Embryonic facial prominence (tissue), 1 donor: Measurements from ENCODE around the gene SPTLC3.
A peak's percentile ranks its signal among the peaks of the same experiment; 100 is the strongest.
"Not testable (repeated sequence)": the region's sequence is repeated elsewhere in the genome, so short reads cannot be mapped to it uniquely, and the experiment has no call there.

Source experiments
- DNase-seq: peaks from one replicate; pipeline ENCODE4 v3.0.0-alpha.2; 2016; ENCODE audit errors: extremely low spot score

Gene SPTLC3

GRCh38 chr20:13008761-13009681 lies at the start of gene SPTLC3:
Gene SPTLC3 (plus strand): TSS chr20:13008972. CDS start chr20:13009268, 296 bp downstream.
- DNase-seq: no peak

DNA sequence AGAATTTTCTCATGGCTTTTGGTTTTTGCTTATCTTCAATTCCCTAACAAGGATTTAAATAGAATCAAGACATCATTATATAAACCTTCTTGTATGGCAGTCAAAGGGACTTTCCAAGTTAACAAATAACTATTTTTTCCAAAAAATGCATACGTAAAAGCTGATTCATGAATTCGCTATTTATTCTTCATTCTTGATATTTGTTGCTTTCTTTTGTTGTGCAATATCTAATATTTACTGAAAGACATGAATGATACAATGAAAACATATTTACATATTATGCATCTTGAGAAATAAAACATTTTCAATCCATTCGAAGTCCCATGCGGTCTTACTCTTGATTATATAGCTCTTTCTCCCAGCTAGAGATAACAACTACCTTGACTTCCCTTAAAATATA lies 47.0 kb upstream of the SPTLC3 start:
- no peak for DNase-seq

GRCh38 chr20:12962895-12963294 lies 45.9 kb upstream of the SPTLC3 start:
- no peak for DNase-seq

DNA sequence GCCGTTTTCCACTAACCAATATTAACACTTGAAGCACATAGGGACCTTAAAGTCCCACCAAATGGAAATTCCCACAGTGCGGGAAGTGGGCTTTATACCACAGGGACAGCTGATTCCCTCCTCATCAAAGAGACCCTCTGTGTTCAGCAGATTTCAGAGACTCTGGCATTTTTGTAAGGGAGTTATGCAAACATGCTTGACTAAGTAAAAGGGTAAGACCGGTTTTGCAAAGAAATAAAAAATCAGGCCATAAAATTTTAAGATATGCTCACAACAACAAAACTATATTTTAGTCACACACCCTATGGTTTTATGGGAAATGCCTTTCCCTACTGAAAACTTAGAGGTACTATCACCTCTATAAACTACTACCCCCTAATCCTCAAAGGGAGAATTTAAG lies 45.4 kb upstream of the SPTLC3 start:
- DNase-seq: no peak

GRCh38 chr20:12965212-12965869 lies 43.4 kb upstream of the SPTLC3 start:
- DNase-seq: no peak

DNA sequence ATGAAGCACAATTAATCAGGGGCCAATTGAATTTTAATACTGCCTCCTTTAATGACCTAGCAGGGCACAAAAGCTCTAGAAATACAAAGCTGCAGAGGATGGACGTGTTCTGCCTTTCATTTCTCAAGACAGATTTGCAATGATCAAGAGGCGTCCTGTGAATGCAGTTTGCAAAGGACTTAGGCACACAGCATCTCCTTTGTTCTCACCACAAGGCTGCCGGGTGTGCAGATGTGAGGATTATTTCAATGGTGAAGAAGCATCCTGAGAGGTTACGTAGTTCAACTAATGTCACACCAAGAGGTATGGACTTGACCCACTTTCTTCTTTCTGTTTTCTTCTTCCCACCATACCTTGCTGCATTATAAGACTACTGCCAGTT lies 42.9 kb upstream of the SPTLC3 start:
- no peak for DNase-seq

DNA sequence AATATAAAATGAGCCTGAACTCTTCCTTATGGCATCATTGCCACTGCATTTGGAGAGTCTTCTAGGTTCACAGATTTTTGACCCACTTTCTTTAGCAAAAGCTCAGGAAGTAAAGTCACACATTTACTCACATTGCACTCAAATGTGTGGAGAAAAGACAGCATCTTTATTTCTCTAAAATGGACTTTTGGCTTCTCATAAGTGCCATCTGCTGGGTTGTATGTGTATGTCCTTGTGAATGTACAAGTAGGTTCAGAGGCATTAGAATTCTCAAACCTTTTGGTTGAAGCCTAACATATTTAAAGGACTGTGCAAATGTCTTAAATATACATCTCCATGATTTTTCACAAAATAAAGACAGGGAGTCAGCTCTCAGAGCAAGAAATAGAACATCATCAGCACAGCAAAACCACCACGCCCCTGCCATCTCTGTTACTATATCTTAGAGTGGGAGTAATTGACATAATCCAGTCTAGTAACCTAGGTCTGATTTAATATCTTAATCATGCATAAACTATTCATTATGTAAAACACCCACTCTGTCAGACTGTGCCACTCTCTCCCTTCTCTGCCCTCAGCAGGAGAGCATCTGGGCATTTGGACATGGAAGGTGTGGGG lies 42.2 kb upstream of the SPTLC3 start:
- no peak for DNase-seq

DNA sequence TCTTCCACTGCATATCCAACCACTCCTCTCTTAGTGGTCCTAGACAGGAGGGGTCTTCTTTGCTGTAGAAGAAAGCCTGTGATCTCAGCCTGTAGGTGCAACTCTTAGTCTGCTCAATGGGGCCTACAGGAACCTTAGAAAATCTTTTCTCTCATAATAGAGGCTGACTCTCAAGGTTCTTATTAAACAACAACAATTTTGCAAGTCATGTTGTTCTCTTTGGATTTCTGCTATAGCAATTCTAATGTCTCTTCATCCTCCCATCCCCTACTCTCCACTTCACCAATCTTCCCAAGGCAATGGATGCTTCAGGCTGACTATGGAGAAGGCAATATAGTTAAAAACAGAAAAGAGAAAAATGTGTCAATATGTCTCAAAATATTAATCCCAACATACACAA lies 40.8 kb upstream of the SPTLC3 start:
- DNase-seq: no peak

- no peak for DNase-seq
These were observed 40.3 kb upstream of the SPTLC3 start for GRCh38 chr20:12968472-12968871.

DNA sequence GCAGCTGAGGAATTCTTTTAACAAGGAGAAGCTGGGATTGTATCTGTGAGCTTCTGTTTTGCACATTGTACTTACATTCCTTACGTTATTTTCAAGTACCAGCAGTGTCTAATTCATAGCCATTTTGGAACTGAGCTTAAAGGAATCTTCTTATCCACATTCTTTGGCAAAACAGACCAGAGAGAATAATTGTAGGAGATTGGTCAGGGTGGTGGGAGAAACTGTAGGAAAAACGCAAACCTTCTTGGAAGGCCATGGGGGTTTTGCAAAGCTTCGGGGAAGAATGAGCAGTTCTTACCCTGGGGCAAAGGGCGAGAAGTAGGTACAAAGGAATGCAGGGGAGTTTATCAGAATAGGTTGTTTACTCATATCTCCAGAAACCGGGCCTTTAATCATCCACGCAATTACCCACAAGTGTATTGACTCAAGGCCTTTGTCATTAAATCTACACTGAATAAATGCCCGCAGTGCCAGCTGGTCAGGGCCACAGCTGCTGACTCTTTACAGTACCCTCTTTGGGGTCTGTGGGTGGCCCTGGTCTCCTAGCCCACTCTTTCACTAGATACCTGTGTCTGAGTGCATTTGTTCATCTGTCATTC lies 39.6 kb upstream of the SPTLC3 start:
- DNase-seq: no peak

- DNase-seq: peak; percentile 22
These were observed 38.4 kb upstream of the SPTLC3 start for GRCh38 chr20:12970372-12970821.

DNA sequence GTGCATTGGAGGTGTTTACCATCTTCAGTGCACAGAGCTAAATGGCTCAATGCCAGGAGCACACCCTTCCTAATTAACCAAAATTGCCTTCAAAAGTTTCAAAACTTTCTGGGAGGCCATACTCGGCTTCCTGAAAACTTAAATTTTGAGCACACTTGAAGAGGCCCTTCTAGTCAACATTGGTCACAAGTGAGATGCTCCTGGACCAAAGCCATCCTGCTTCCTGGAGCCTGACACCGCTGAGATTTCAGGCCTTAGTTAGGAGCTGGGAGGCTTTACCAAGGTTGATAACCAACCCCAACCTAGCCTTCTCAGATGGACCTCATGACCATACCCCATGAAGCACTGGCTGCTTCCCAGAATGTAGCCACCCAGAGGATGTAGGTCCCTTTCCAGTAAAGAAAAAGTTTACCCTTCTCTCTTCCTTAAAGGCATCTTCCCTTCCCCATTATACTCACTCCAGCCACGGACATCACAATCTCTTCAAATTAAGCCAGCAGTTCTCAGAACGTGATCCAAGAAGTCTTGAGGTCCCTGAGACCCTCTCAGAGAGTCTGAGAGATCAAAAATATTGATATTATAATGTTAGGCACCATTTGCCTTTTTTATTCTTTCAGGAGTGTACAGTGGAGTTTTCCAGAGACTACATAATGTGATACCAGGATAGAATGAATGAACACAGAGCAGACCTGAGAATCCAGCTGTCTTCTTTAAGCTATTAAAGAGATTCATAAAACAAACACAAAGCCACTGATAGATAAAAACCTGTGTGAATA lies 32.8 kb upstream of the SPTLC3 start:
- DNase-seq: no peak

DNA sequence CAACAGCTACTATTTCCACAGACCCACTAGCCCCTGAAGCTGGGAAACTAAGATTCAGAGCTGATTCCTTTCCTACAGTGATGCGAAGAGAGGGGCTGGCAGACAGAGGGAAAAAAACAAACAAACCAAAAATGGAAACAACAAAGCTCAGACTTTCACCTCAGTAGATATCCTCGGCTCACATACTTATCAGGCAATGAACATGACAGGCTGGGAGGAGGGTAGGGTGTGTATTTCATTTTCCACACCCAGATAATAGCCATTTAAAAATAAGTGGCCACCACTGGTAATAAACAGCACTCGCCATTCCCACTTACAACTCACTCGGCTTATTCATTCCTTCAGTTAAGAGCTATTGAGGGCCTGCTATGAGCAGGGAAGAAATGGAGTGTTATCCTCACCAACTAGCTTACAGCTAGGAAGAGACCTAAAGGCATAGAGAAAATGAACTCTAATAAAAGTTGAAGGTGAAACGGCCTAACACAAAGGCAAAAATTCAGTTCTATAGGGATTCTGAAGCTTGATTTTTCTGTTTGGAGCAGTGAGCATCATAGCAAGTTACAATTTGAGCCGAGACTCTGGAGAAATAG lies 32.0 kb upstream of the SPTLC3 start:
- no peak for DNase-seq

DNA sequence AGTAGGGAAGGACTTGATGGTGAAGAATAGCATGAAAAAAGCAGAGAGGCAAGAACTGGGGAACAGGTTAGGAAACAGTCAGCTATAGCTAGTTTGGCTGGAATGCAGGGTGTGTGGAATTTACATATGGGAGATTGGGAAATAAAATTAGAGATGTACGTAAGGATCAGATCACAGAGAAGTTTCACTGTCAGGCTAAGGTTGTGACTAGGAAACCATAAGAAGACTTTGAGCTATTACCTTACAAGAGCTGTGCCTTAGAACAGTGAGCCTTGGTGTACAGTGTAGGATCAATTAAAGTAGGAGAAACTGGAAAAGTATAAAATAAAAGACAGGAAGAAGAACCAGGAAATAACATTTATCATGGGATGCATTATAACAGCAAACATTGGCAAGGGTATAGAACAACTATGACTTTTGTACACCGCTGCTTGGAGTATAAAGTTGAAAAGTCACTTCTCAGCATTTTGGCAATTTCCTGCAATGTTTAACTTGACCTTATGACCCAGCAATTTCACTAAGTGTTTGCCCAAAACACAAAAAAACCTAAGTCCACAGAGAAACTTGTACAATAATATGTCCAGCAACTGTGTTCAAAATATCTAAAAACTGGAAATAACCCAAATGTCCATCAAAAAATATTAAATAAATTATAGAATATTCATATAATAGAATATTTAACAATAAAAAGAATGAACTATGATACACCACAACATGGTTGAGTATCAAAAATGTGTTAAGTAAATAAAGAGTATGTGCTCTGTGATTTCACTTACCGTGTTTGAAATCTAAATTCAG lies 31.2 kb upstream of the SPTLC3 start:
- no peak for DNase-seq

DNA sequence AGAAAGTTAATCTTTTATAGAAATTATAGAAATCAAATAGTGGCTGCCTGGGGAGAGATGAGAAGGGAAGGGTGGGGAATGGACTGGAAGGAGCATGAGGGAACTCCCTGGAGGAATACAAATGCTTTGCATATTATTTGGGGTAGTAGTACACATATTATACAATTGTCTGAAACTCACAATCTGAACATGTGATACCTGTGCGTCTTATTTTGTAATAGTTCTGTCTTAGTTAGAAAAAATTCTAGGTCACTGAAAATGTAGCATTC lies 30.7 kb upstream of the SPTLC3 start:
- DNase-seq: no peak

DNA sequence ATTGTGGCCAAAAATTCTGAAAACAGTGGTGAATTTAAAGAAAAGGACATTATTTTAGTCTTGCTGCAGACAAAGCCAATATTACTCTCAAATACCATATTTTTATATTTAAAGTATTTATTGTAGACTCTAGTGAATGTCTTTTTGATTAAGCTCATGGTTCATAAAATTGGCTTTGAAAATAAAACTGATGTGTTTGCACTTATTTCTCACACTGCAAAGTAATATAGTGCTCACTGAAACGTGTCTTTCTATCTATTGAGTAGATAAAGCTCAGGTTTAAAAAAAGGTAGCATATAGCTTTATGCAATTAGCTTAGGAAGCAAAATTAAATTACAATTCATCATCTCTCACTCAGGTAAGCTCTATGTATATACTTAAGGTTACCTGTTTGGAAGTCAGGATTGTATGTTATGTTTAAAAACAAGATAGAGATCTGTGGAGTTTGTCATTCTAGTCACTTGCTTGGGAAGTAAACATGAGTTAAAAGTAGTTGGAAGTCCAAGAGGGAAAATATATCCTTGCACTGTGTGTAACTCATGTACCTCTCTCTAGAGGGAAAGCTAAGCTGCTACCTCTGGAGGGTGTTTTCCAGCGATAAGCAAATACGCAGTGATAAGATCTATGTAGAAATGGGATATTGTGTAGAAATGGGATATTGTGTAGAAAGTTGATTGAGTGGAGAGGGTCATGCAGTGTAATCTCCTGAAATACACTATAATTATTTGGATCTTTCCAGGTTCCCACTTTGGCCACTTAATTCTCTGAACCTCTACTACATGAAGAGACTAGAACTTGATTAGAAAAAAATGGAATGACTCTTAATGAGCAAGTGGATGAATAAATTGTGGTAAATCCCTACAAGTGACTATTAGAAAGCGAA lies 29.9 kb upstream of the SPTLC3 start:
- no peak for DNase-seq

DNA sequence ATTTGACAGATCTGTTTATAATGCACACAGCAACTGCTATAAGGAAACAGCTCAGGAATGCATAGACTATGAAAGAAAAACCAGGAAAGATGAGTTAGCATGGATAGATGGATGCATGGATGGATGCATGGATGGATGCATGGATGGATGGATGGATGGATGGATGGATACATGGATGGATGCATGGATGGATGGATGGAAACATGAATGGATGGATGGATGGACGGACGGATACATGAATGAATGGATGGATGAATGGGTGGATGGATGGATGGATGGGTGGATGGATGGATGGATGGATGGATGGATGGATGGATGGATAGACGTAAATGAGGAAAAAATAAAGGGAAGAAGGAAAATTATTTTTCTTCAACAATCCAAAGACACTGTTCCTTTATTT lies 29.1 kb upstream of the SPTLC3 start:
- DNase-seq: not testable (repeated sequence)

- no peak for DNase-seq
These were observed 26.7 kb upstream of the SPTLC3 start for GRCh38 chr20:12982098-12982497.

DNA sequence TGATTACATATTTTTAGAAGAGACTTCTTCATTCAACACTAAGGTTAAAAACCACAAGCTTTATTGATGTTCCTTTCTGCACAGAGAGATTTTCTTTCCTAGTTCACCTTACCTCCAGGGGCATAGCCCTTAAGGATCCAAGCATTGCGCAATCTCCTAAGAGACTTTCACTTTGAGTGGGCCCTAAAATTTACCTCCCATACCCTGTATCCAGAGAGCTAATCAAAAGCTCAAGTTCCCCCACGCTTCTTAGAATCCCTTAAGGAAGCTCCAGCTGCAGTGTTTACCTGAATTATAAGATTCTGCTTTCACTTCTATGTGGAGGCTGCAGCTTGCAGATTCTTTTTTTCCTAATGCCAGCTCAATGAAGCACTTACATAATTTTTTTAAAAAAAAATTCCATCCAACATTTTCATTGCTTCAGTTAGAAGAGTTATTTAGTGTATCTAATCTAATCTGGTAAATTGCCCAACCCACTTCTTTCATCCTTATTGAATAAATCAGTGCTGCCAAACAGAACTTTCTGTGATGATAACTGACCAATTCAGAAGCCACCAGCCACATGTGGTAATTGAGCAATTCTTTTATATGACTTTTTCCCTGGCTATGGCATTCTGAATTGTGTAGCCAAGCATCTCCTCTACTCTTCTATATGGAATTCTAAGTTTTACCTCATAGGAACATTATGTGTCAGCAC lies 24.6 kb upstream of the SPTLC3 start:
- DNase-seq: no peak
